Kidney (tissue), 14 donors: ENCODE results near the gene PEA15. TPM values are rescaled to one million over a fixed set of nuclear protein-coding genes. Genes with fewer than 3 reads are reported as not detected.

Source experiments
- DNase-seq, 5 donors: peaks; one replicate each; pipeline ENCODE4 v3.0.0-alpha.2; 2013 to 2020
- FAIRE-seq: peaks from 2 replicates; lab custom pipeline; 2012; peaks lifted over from hg19 to GRCh38; lab: Jason Lieb, UNC
- H3K27ac ChIP-seq, 2 donors: one replicate each; pipeline ENCODE4 v1.7.0; 2013; ENCODE audit warnings: low read depth in 2 of 2, low read length in 2 of 2, inconsistent platforms in 1 of 2
- H3K27me3 ChIP-seq: one replicate; pipeline ENCODE4 v1.7.1; 2013; ENCODE audit warnings: low read length, inconsistent platforms; ENCODE audit not compliant: control insufficient read depth, insufficient read depth
- H3K36me3 ChIP-seq, 3 donors: one replicate each; pipeline versions ENCODE4 v1.7.0 to v1.7.1; 2013; ENCODE audit warnings: low read length in 3 of 3, control low read depth in 1 of 3, inconsistent platforms in 1 of 3; ENCODE audit not compliant: insufficient read depth in 3 of 3, control insufficient read depth in 2 of 3
- H3K4me1 ChIP-seq, 3 donors: one replicate each; pipeline versions ENCODE4 v1.7.0 to v1.7.1; 2013; ENCODE audit warnings: low read length in 3 of 3, inconsistent platforms in 1 of 3, low read depth in 1 of 3; ENCODE audit not compliant: control insufficient read depth in 2 of 3, insufficient read depth in 2 of 3
- H3K4me3 ChIP-seq, 3 donors: one replicate each; pipeline versions ENCODE4 v1.7.0 to v1.8.1; 2013; ENCODE audit warnings: low read length in 3 of 3, control low read depth in 1 of 3, inconsistent platforms in 1 of 3
- H3K9ac ChIP-seq, 3 donors: one replicate each; pipeline versions ENCODE4 v1.7.0 to v1.7.1; 2013; ENCODE audit warnings: low read length in 3 of 3, control low read depth in 1 of 3, inconsistent platforms in 1 of 3
- H3K9me3 ChIP-seq, 3 donors: one replicate each; pipeline versions ENCODE4 v1.7.0 to v1.7.1; 2013; ENCODE audit warnings: low read length in 3 of 3, control low read depth in 1 of 3, inconsistent platforms in 1 of 3; ENCODE audit not compliant: control insufficient read depth in 2 of 3, insufficient read depth in 1 of 3
- intact Hi-C: fragments of 100-400 bp; cut with DNase I; formaldehyde crosslinking; loops from one replicate; pipeline ENCODE4 v1.11.1; 2022
- polyA plus RNA-seq: library from polyadenylated mRNA; stranded (reverse); fragments of 350-450 nt; fragmentation: Illumina TruSeq; extraction: RNeasy Lipid Tissue Mini Kit (QIAGEN cat#74804); gene quantifications from one replicate; pipeline ENCODE4 v1.2.3, GENCODE V29; 2014; ENCODE audit warnings: low read depth, low replicate concordance; ENCODE audit not compliant: insufficient read depth
- total RNA-seq: library from RNA; stranded (reverse); fragmentation: NEBNext Ultra II Directional; extraction: Animal tissue kit (Norgen Biotek cat#: 25700); gene quantifications from one replicate; pipeline ENCODE4 v1.2.1, GENCODE V29; 2021
- TF ChIP-seq, protein P1 (sequence below): IDR thresholded peaks from 3 replicates; pipeline ENCODE4 v1.5.1; 2012; ENCODE audit warnings: mild to moderate bottlenecking, moderate library complexity, borderline replicate concordance; ENCODE audit not compliant: insufficient read depth; ENCODE audit errors: extremely low read depth
- donor health status: control.
- donor health status: control.
- donor health status: control.
- donor health status: control.
- donor health status: control.
- donor health status: DM: yes; HTN: yes; CAD: no.
- donor health status: Normal renal cell carcinoma (clear cell type).

Gene PEA15
- total and polyA plus RNA-seq, 2 donors from 2014 or later, result 112 to 143 TPM

DNA sequence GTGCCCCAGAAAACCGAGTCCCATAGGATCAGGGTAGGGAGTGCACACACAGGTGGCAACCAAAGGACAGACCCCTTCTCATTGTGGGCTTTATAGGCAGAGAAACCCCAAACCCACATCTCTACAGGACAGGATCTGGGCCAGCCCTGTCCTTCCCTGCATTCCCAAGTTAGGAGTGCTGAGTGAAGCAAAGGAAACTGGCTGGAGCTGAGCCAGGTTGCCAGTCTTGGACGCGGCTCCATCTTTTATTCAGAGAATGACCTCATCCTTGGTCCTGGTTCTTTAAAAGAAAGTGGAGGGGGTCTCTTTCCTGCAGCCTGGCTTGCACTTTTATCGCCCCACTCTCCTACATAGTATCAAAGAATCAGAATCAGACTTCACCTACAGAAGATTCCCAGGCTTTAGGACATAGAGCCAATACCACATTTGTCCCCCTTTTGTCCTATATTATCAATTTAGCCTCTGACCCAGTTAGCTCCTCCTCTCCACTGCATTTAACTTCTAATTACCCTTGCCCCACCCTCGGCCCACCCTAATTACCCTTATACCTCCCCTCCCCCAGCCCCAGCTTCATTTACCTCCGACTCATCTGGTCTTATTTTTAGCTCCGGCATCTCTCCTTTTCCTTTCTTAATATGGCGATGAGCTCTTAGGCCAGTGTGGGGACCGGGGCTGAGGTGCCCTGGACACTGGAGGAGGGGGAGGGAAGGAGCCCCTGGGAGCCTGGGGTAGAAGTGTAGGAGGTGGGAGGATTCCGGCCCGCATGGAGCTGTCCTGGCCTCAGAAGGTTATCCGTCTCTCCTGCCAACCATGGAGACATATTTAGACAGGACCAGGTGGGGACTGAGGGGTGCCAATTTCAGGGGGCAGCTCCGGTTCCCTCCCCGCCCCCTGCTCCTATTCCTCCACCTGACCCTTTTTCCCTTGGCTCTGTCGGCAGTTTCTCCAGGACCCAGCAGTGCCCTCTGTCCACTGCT, 15.2 kb upstream of the PEA15 start, which contains the start of gene CASQ1:
Gene CASQ1, plus strand, starts transcription at position 927 of the 977 bp plus-strand sequence. CDS start 177 bp downstream, outside the sequence.
- Histone ChIP-seq H3K4me3 (no peak within 1 kb of the TSS), H3K9ac (no peak within 1 kb of the TSS), H3K27me3 (peaks cover 4% of the 10 kb centered on the region), H3K9me3 (peaks cover 0 to 4% (median 0%) of the 10 kb centered on the region in 3 donors), H3K27ac (no peak within 1 kb of the TSS), H3K36me3 (no peaks in the 10 kb centered on the region), H3K4me1 (peaks cover 2 to 5% (median 3%) of the 10 kb centered on the region in 3 donors)
- FAIRE-seq, result no peak
- intact Hi-C loops, result loop anchor here (10.0 kb wide), 1 partner anchor 105 kb away; no protein-coding TSS in a partner anchor
- peak in 2 of 5 donors; percentile 25 to 46 for DNase-seq
- TF ChIP-seq, protein P1, sequence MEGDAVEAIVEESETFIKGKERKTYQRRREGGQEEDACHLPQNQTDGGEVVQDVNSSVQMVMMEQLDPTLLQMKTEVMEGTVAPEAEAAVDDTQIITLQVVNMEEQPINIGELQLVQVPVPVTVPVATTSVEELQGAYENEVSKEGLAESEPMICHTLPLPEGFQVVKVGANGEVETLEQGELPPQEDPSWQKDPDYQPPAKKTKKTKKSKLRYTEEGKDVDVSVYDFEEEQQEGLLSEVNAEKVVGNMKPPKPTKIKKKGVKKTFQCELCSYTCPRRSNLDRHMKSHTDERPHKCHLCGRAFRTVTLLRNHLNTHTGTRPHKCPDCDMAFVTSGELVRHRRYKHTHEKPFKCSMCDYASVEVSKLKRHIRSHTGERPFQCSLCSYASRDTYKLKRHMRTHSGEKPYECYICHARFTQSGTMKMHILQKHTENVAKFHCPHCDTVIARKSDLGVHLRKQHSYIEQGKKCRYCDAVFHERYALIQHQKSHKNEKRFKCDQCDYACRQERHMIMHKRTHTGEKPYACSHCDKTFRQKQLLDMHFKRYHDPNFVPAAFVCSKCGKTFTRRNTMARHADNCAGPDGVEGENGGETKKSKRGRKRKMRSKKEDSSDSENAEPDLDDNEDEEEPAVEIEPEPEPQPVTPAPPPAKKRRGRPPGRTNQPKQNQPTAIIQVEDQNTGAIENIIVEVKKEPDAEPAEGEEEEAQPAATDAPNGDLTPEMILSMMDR, result no peak

DNA sequence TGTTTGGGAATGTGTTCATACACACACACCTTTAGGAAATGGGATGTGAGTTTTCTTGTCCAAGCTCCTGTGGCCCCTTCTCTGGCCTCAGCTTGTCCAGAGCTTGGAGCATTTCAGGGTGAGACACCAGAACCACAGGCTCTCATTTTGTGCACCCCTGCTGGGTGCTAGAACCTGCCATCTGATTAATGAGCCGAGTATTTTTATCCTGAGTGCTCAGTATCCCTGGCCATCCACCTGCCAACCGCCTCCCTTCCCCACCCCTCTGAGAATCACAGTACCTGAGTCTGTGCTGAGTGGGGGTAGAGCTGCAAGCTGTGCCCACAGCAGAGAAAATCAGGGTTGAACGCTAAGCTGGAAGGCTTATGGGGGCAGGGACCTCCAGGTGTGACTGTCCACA, 13.4 kb upstream of the PEA15 start:
- TF ChIP-seq, protein P1, result no peak
- Histone ChIP-seq H3K4me1 (peaks cover 2 to 5% (median 3%) of the 10 kb centered on the region in 3 donors), H3K4me3 (no peak overlapping the region), H3K36me3 (no peaks in the 10 kb centered on the region), H3K27ac (no peak overlapping the region), H3K27me3 (peaks cover 4% of the 10 kb centered on the region), H3K9ac (no peak overlapping the region), H3K9me3 (peaks cover 0 to 4% (median 0%) of the 10 kb centered on the region in 3 donors)
- intact Hi-C loops, result loop anchor here (10.0 kb wide), 1 partner anchor 103 kb away; no protein-coding TSS in a partner anchor
- DNase-seq (no peak), FAIRE-seq (no peak)

DNA sequence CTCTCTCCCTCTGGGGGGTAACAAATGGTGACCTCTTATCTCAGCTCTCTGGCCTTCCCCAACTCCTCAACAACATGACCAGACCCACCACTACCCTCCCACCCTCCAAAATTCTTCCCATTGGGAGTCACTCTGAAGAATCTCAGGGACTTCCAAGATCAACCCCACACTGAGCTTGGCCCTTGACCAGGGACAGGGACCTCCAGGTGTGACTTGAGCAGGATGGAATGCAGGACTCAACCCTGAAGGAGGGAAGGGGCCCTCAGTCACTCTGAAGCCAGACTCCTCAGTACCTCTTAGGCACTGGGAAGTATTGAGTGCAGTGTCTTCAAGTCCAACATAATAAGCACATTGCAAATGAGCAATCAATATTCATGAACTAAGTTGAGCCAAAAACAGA, 12.9 kb upstream of the PEA15 start:
- intact Hi-C loops, result loop anchor here (10.0 kb wide), 1 partner anchor 103 kb away; no protein-coding TSS in a partner anchor
- peaks cover 2 to 5% (median 3%) of the 10 kb centered on the region in 3 donors for H3K4me1 ChIP-seq
- no peak for FAIRE-seq
- DNase-seq, result no peak
- H3K9me3 ChIP-seq, result peaks cover 0 to 4% (median 0%) of the 10 kb centered on the region in 3 donors
- TF ChIP-seq, protein P1, result no peak
- no peak overlapping the region for H3K9ac ChIP-seq
- no peak overlapping the region for H3K27ac ChIP-seq
- no peak overlapping the region for H3K4me3 ChIP-seq
- H3K36me3 ChIP-seq, result no peaks in the 10 kb centered on the region
- H3K27me3 ChIP-seq, result peaks cover 4% of the 10 kb centered on the region
